ENCODE results near the gene NAB2. TPM values are rescaled to one million over a fixed set of nuclear protein-coding genes. Genes with fewer than 3 reads are reported as not detected.
A peak's percentile ranks its signal among the peaks of the same experiment; 100 is the strongest.

The NAB2 gene
- total and polyA plus RNA-seq, 9 of the 15 experiments (the other 6 are each of a cell fraction or from before 2014, with no cell fraction given): 0.45 to 40.9 (median 20.4) TPM

DNA sequence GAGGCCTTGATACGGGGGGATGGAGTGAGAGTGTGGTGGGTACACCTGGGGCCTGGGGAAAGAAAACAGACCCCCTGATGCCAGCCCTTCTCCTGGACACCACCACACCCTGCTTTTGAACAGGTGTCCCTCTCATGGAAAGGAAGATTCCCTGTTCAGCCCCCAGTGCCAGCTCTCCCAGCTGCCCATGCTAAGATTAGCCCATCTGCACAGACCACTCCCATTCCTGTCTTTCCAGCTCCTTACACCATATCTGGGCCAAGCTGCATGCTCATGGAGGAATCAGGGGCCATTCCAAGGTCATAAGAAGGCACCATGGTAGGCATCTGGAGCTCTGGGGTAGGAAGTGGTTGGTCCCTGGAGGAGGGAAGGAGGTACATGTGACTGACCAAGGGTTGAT lies 9.6 kb downstream of the NAB2 start:
- no peaks in the 10 kb centered on the region for H4K20me1 ChIP-seq (replicated peaks; ENCODE audit: control insufficient read depth, insufficient read depth, low read length)
- in situ Hi-C loops (cut with MboI) (no loop called here), intact Hi-C loops (cut with micrococcal nuclease) (no loop called here)
- no peaks in the 10 kb centered on the region; a peak in 1 of 5 replicates for H3K27me3 ChIP-seq (ENCODE audit: control insufficient read depth in 2 of 2, insufficient read depth in 2 of 2, low read length in 2 of 2)
- H3K9ac ChIP-seq (ENCODE audit: insufficient read depth in 1 of 2, low read depth in 2 of 2, low read length in 2 of 2): peak overlapping the region in 1 of 2 experiments; percentile 19; a peak in 1 of 4 replicates
- ATAC-seq (no peak), DNase-seq (ENCODE audit: extremely low read depth in 1 of 4, low spot score in 3 of 4) (no peak), FAIRE-seq (no peak)
- peaks cover 3% of the 10 kb centered on the region; the same call in 2 of the 3 replicates for H3K79me2 ChIP-seq (ENCODE audit: control insufficient read depth, insufficient read depth, low read length)
- BruUV-seq (replicated peaks): no TSS peak
- no peaks in the 10 kb centered on the region for H3K9me3 ChIP-seq (replicated peaks; ENCODE audit: control insufficient read depth, insufficient read depth, low read depth, low read length)
- H3K4me2 ChIP-seq (ENCODE audit: insufficient read depth, low read length): no peak overlapping the region
- ChIA-PET CTCF (ENCODE audit: low intra/inter-chr PET ratio) (no interaction called here), POLR2A (interaction anchor here (1.1 to 5.1 kb wide), 4 partner anchors 10 to 29 kb away, joined by 3 to 32 read pairs (median 4); partner anchors contain the start of gene STAT6)
- WGBS (ENCODE audit: insufficient coverage, low coverage, missing lambda C conversion rate): 88% methylated on average over 1 of the region's 1 CpG
- H2AFZ ChIP-seq (ENCODE audit: low read depth, low read length): no peak overlapping the region
- H3K36me3 ChIP-seq (ENCODE audit: control insufficient read depth, insufficient read depth, low read length): peaks cover 54% of the 10 kb centered on the region
- no peaks in the 10 kb centered on the region for H3K9me1 ChIP-seq (ENCODE audit: control insufficient read depth, insufficient read depth, low read length)
- H3K4me1 ChIP-seq (replicated peaks in 1 of 2; ENCODE audit: control insufficient read depth in 2 of 2, insufficient read depth in 2 of 2, low read length in 2 of 2): peaks cover 42 to 65% of the 10 kb centered on the region in 2 experiments
- no peak overlapping the region for H3K4me3 ChIP-seq
- H3K27ac ChIP-seq (ENCODE audit: extremely low read depth, low read depth, low read length): no peak overlapping the region
- no peak for TF ChIP-seq ZKSCAN8 (CRISPR knock-in tag; IDR thresholded peaks at IDR 0.05)
- TF ChIP-seq, protein P1, sequence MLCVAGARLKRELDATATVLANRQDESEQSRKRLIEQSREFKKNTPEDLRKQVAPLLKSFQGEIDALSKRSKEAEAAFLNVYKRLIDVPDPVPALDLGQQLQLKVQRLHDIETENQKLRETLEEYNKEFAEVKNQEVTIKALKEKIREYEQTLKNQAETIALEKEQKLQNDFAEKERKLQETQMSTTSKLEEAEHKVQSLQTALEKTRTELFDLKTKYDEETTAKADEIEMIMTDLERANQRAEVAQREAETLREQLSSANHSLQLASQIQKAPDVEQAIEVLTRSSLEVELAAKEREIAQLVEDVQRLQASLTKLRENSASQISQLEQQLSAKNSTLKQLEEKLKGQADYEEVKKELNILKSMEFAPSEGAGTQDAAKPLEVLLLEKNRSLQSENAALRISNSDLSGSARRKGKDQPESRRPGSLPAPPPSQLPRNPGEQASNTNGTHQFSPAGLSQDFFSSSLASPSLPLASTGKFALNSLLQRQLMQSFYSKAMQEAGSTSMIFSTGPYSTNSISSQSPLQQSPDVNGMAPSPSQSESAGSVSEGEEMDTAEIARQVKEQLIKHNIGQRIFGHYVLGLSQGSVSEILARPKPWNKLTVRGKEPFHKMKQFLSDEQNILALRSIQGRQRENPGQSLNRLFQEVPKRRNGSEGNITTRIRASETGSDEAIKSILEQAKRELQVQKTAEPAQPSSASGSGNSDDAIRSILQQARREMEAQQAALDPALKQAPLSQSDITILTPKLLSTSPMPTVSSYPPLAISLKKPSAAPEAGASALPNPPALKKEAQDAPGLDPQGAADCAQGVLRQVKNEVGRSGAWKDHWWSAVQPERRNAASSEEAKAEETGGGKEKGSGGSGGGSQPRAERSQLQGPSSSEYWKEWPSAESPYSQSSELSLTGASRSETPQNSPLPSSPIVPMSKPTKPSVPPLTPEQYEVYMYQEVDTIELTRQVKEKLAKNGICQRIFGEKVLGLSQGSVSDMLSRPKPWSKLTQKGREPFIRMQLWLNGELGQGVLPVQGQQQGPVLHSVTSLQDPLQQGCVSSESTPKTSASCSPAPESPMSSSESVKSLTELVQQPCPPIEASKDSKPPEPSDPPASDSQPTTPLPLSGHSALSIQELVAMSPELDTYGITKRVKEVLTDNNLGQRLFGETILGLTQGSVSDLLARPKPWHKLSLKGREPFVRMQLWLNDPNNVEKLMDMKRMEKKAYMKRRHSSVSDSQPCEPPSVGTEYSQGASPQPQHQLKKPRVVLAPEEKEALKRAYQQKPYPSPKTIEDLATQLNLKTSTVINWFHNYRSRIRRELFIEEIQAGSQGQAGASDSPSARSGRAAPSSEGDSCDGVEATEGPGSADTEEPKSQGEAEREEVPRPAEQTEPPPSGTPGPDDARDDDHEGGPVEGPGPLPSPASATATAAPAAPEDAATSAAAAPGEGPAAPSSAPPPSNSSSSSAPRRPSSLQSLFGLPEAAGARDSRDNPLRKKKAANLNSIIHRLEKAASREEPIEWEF (CRISPR knock-in tag; IDR thresholded peaks at IDR 0.05): no peak
- TF ChIP-seq HDAC6 (IDR thresholded peaks at IDR 0.05; ENCODE audit: low read depth, low read length): no peak
- no peak for TF ChIP-seq TEAD1 (CRISPR knock-in tag; IDR thresholded peaks at IDR 0.05)
- no peak for TF ChIP-seq HSF4 (CRISPR knock-in tag; IDR thresholded peaks at IDR 0.05; ENCODE audit: borderline replicate concordance)
- no peak for TF ChIP-seq NCOA1 (IDR thresholded peaks at IDR 0.05; ENCODE audit: low read depth)
- no peak for TF ChIP-seq COPS2 (conservative IDR thresholded peaks at IDR 0.05)
- TF ChIP-seq KLF1 (tag; IDR thresholded peaks at IDR 0.05): no peak
- TF ChIP-seq HNRNPK (IDR thresholded peaks at IDR 0.05; ENCODE audit: low read depth, low read length, poor library complexity, severe bottlenecking): no peak
- no peak for TF ChIP-seq ZNF766 (CRISPR knock-in tag; conservative IDR thresholded peaks at IDR 0.05)
- TF ChIP-seq NONO (IDR thresholded peaks at IDR 0.05; ENCODE audit: low read depth in 2 of 2, low read length in 1 of 2): no peak
- TF ChIP-seq HDAC2 (IDR thresholded peaks at IDR 0.05): no peak
- no peak for TF ChIP-seq CTBP1 (IDR thresholded peaks at IDR 0.05; ENCODE audit: borderline replicate concordance)
- TF ChIP-seq, protein P2, sequence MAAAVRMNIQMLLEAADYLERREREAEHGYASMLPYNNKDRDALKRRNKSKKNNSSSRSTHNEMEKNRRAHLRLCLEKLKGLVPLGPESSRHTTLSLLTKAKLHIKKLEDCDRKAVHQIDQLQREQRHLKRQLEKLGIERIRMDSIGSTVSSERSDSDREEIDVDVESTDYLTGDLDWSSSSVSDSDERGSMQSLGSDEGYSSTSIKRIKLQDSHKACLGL (CRISPR knock-in tag; IDR thresholded peaks at IDR 0.05; ENCODE audit: borderline replicate concordance, poor library complexity, severe bottlenecking): no peak
- TF ChIP-seq, protein P3, sequence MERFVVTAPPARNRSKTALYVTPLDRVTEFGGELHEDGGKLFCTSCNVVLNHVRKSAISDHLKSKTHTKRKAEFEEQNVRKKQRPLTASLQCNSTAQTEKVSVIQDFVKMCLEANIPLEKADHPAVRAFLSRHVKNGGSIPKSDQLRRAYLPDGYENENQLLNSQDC (CRISPR knock-in tag; IDR thresholded peaks at IDR 0.05): no peak

All from K562 (cell line).